ENCODE results near the gene MRTFA.

GRCh38 chr22:40593460-40594273 lies 42.9 kb downstream of the MRTFA start:
- TF ChIP-seq CTCF (IDR thresholded peaks at IDR 0.05) (no peak), EZH2 (IDR thresholded peaks at IDR 0.05) (no peak)
